MCF 10A (cell line): Measurements from ENCODE around the gene ZNF462. TPM values are rescaled to one million over a fixed set of nuclear protein-coding genes. Genes with fewer than 3 reads are reported as not detected.

Experiments used
- BruUV-seq: library from RNA; stranded (reverse); fragments of 400-500 nt; replicated peaks from 2 replicates; lab custom pipeline; 2021; lab: Mats Ljungman, UMichigan
- CTCF ChIA-PET: fragments of 300-600 bp; sonication (Branson Sonifier 250); formaldehyde crosslinking; extraction: SDS; loops from one replicate; lab custom pipeline; 2021; ENCODE audit warnings: antibody characterized with exemption, inconsistent platforms; lab: Yijun Ruan, JAX
- POLR2A ChIA-PET: fragments of 300-600, 350-650 bp; sonication (Branson Sonifier 250); formaldehyde crosslinking; extraction: SDS; loops from one replicate; lab custom pipeline; 2020; ENCODE audit warnings: antibody characterized with exemption, inconsistent platforms; lab: Yijun Ruan, JAX
- DNase-seq: peaks from one replicate; pipeline ENCODE4 v3.0.0-alpha.2; 2018; ENCODE audit not compliant: unreplicated experiment
- H3K27ac Mint-ChIP-seq: one replicate; pipeline ENCODE4 v1.8.0; 2022; ENCODE audit warnings: mild to moderate bottlenecking, low read depth, mixed read lengths; ENCODE audit not compliant: unreplicated experiment
- H3K27me3 Mint-ChIP-seq: one replicate; pipeline ENCODE4 v1.8.0; 2022; ENCODE audit warnings: mixed read lengths; ENCODE audit not compliant: insufficient read depth, unreplicated experiment
- H3K36me3 Mint-ChIP-seq: one replicate; pipeline ENCODE4 v1.8.0; 2022; ENCODE audit warnings: mild to moderate bottlenecking, moderate library complexity, mixed read lengths; ENCODE audit not compliant: insufficient read depth, unreplicated experiment
- H3K4me1 Mint-ChIP-seq: one replicate; pipeline ENCODE4 v1.8.0; 2022; ENCODE audit warnings: mixed read lengths; ENCODE audit not compliant: insufficient read depth, unreplicated experiment
- H3K4me3 Mint-ChIP-seq: one replicate; pipeline ENCODE4 v1.8.0; 2022; ENCODE audit warnings: mild to moderate bottlenecking, moderate library complexity, mixed read lengths; ENCODE audit not compliant: unreplicated experiment
- H3K9me3 Mint-ChIP-seq: one replicate; pipeline ENCODE4 v1.8.0; 2022; ENCODE audit warnings: mixed read lengths; ENCODE audit not compliant: unreplicated experiment
- intact Hi-C: fragments of 100-400 bp; cut with micrococcal nuclease; formaldehyde crosslinking; loops from 2 replicates; pipeline ENCODE4 v1.14.1; 2022
- total RNA-seq: library from RNA; stranded (reverse); gene quantifications from 2 replicates; pipeline ENCODE4 v1.2.3, GENCODE V29; 2022
- TF ChIP-seq, protein P1 (sequence below): fragments of 200-600 bp; IDR thresholded peaks from one replicate; pipeline ENCODE4 v1.8.0; 2022; ENCODE audit warnings: antibody characterized with exemption, mild to moderate bottlenecking; ENCODE audit not compliant: unreplicated experiment

ZNF462 gene
- total RNA-seq, 1 experiment from 2014 or later: 47.2 TPM

GRCh38 chr9:106994463-106994862 is 131.5 kb downstream of the ZNF462 start:
- ChIA-PET CTCF (interaction anchor here (0.7 kb wide), 2 partner anchors 11 to 53 kb away, joined by 3 to 4 read pairs; no protein-coding TSS in a partner anchor), POLR2A (interaction anchor here (0.6 to 1.1 kb wide), 3 partner anchors 14 to 861 kb away, joined by 3 to 4 read pairs (median 3); no protein-coding TSS in a partner anchor)
- TF ChIP-seq, protein P1, sequence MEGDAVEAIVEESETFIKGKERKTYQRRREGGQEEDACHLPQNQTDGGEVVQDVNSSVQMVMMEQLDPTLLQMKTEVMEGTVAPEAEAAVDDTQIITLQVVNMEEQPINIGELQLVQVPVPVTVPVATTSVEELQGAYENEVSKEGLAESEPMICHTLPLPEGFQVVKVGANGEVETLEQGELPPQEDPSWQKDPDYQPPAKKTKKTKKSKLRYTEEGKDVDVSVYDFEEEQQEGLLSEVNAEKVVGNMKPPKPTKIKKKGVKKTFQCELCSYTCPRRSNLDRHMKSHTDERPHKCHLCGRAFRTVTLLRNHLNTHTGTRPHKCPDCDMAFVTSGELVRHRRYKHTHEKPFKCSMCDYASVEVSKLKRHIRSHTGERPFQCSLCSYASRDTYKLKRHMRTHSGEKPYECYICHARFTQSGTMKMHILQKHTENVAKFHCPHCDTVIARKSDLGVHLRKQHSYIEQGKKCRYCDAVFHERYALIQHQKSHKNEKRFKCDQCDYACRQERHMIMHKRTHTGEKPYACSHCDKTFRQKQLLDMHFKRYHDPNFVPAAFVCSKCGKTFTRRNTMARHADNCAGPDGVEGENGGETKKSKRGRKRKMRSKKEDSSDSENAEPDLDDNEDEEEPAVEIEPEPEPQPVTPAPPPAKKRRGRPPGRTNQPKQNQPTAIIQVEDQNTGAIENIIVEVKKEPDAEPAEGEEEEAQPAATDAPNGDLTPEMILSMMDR: no peak
- no TSS peak for BruUV-seq
- Mint-ChIP-seq H3K27me3 (no peaks in the 10 kb centered on the region), H3K9me3 (no peaks in the 10 kb centered on the region), H3K4me1 (no peaks in the 10 kb centered on the region), H3K4me3 (no peak overlapping the region), H3K36me3 (peaks cover 40% of the 10 kb centered on the region), H3K27ac (no peak overlapping the region)
- intact Hi-C loops: no loop called here
- no peak for DNase-seq

- H3K27me3 Mint-ChIP-seq: no peaks in the 10 kb centered on the region
- DNase-seq: no peak
- BruUV-seq: no TSS peak
- CTCF ChIA-PET: interaction anchor here (0.5 kb wide), 1 partner anchor 19 kb away, joined by 3 read pairs; no protein-coding TSS in a partner anchor
- peaks cover 35% of the 10 kb centered on the region for H3K36me3 Mint-ChIP-seq
- intact Hi-C loops: no loop called here
- no peaks in the 10 kb centered on the region for H3K9me3 Mint-ChIP-seq
- H3K4me3 Mint-ChIP-seq: no peak overlapping the region
- POLR2A ChIA-PET: no interaction called here
- peaks cover 7% of the 10 kb centered on the region for H3K4me1 Mint-ChIP-seq
- H3K27ac Mint-ChIP-seq: peak overlapping the region; percentile 52
- TF ChIP-seq, protein P1: no peak
These were observed 137.3 kb downstream of the ZNF462 start for GRCh38 chr9:107000218-107000617.

GRCh38 chr9:107005201-107005600 is 142.2 kb downstream of the ZNF462 start:
- ChIA-PET POLR2A (no interaction called here), CTCF (no interaction called here)
- Mint-ChIP-seq H3K27ac (no peak overlapping the region), H3K9me3 (no peaks in the 10 kb centered on the region), H3K4me3 (no peak overlapping the region), H3K27me3 (no peaks in the 10 kb centered on the region), H3K36me3 (peaks cover 59% of the 10 kb centered on the region), H3K4me1 (peaks cover 1% of the 10 kb centered on the region)
- intact Hi-C loops: no loop called here
- BruUV-seq: no TSS peak
- TF ChIP-seq, protein P1: no peak
- no peak for DNase-seq

- Mint-ChIP-seq H3K27ac (no peak overlapping the region), H3K4me3 (no peak overlapping the region), H3K36me3 (peaks cover 81% of the 10 kb centered on the region), H3K9me3 (no peaks in the 10 kb centered on the region), H3K27me3 (no peaks in the 10 kb centered on the region), H3K4me1 (no peaks in the 10 kb centered on the region)
- CTCF ChIA-PET: interaction anchor here (0.7 kb wide), 1 partner anchor 367 kb away, joined by 4 read pairs; no protein-coding TSS in a partner anchor
- TF ChIP-seq, protein P1: no peak
- POLR2A ChIA-PET: no interaction called here
- no TSS peak for BruUV-seq
- no peak for DNase-seq
- intact Hi-C loops: no loop called here
These were observed 144.4 kb downstream of the ZNF462 start for GRCh38 chr9:107007402-107007801.
